Hepatocyte (in vitro differentiated cells): Measurements from ENCODE around the gene SIRT7.

Experiments
- EZH2 ChIP-seq: fragments of 200-600 bp; sonication (generic); IDR thresholded peaks from 2 replicates; pipeline ENCODE4 v1.6.1; 2016; ENCODE audit warnings: antibody characterized with exemption, mild to moderate bottlenecking, borderline replicate concordance
- TF ChIP-seq, protein P1 (sequence below): fragments of 200-600 bp; sonication (generic); IDR thresholded peaks from 2 replicates; pipeline ENCODE4 v1.5.1; 2016; ENCODE audit warnings: antibody characterized with exemption, mild to moderate bottlenecking; ENCODE audit not compliant: poor library complexity

DNA sequence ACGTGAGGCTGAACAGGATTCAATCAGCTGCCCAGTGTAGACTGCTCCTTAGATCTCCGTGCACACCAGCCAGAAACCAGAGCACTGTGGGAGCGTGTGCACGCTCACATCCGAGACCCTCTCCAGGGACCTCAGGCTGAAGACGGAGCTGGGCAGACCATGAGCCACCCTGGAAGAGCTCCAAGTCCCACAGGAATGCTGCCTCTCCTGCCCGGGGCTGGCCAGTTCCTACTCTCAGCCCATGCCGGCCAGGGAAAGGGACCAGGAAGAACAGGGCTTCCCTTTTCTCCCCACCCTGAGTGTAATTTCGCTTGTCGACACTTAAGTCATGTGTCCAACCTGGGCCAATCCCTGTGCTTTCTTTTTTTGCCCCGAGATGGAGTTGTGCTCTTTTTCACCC is 33.5 kb downstream of the SIRT7 start:
- TF ChIP-seq, protein P1, sequence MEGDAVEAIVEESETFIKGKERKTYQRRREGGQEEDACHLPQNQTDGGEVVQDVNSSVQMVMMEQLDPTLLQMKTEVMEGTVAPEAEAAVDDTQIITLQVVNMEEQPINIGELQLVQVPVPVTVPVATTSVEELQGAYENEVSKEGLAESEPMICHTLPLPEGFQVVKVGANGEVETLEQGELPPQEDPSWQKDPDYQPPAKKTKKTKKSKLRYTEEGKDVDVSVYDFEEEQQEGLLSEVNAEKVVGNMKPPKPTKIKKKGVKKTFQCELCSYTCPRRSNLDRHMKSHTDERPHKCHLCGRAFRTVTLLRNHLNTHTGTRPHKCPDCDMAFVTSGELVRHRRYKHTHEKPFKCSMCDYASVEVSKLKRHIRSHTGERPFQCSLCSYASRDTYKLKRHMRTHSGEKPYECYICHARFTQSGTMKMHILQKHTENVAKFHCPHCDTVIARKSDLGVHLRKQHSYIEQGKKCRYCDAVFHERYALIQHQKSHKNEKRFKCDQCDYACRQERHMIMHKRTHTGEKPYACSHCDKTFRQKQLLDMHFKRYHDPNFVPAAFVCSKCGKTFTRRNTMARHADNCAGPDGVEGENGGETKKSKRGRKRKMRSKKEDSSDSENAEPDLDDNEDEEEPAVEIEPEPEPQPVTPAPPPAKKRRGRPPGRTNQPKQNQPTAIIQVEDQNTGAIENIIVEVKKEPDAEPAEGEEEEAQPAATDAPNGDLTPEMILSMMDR: no peak
- no peak for TF ChIP-seq EZH2
